ENCODE data around the gene C11orf98.
"Not testable (repeated sequence)": the region's sequence is repeated elsewhere in the genome, so short reads cannot be mapped to it uniquely, and the experiment has no call there.

C11orf98 gene

GRCh38 chr11:62708392-62708791 lies 43.4 kb upstream of the C11orf98 start:
- H3K4me3 ChIP-seq (ENCODE audit: low read length): no peak overlapping the region
- no peak for DNase-seq (ENCODE audit: low read depth)
- TF ChIP-seq, protein P1, sequence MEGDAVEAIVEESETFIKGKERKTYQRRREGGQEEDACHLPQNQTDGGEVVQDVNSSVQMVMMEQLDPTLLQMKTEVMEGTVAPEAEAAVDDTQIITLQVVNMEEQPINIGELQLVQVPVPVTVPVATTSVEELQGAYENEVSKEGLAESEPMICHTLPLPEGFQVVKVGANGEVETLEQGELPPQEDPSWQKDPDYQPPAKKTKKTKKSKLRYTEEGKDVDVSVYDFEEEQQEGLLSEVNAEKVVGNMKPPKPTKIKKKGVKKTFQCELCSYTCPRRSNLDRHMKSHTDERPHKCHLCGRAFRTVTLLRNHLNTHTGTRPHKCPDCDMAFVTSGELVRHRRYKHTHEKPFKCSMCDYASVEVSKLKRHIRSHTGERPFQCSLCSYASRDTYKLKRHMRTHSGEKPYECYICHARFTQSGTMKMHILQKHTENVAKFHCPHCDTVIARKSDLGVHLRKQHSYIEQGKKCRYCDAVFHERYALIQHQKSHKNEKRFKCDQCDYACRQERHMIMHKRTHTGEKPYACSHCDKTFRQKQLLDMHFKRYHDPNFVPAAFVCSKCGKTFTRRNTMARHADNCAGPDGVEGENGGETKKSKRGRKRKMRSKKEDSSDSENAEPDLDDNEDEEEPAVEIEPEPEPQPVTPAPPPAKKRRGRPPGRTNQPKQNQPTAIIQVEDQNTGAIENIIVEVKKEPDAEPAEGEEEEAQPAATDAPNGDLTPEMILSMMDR (conservative IDR thresholded peaks at IDR 0.05; ENCODE audit: low read depth, low read length): no peak

- no peak for DNase-seq (ENCODE audit: low read depth)
- TF ChIP-seq, protein P1 (conservative IDR thresholded peaks at IDR 0.05; ENCODE audit: low read depth, low read length): no peak
- H3K4me3 ChIP-seq (ENCODE audit: low read length): peak within 1 kb of the TSS; percentile 49
Measured at GRCh38 chr11:62707277-62707861, 42.4 kb upstream of the C11orf98 start, which contains the start of the genes BSCL2 and GNG3. Gene BSCL2 (minus strand): TSS chr11:62707424. CDS start chr11:62707195, 229 bp downstream. Gene GNG3 (plus strand): TSS chr11:62707676. CDS start chr11:62708296, 620 bp downstream.

DNA sequence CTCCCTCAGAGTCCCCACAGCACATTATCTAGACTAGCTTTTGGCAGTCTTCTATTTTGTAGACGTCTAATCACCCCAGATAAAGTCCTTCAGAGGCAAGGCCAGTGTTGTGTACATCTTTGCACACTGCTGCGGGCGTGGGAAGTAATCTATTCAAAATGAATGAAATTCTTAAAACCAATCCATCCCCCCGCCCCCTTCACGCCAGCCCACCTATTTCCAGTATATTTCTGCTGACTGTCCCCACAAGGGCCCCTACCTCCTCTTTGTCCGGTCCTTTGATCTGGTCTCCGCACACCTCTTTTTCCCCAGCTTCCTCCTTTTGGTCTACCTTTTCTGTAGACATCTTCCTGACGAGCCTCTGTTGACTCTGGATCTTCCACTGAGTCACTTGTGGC lies 41.8 kb upstream of the C11orf98 start:
- H3K4me3 ChIP-seq (ENCODE audit: low read length): peak overlapping the region; percentile 49
- DNase-seq (ENCODE audit: low read depth): no peak
- TF ChIP-seq, protein P1 (conservative IDR thresholded peaks at IDR 0.05; ENCODE audit: low read depth, low read length): no peak

DNA sequence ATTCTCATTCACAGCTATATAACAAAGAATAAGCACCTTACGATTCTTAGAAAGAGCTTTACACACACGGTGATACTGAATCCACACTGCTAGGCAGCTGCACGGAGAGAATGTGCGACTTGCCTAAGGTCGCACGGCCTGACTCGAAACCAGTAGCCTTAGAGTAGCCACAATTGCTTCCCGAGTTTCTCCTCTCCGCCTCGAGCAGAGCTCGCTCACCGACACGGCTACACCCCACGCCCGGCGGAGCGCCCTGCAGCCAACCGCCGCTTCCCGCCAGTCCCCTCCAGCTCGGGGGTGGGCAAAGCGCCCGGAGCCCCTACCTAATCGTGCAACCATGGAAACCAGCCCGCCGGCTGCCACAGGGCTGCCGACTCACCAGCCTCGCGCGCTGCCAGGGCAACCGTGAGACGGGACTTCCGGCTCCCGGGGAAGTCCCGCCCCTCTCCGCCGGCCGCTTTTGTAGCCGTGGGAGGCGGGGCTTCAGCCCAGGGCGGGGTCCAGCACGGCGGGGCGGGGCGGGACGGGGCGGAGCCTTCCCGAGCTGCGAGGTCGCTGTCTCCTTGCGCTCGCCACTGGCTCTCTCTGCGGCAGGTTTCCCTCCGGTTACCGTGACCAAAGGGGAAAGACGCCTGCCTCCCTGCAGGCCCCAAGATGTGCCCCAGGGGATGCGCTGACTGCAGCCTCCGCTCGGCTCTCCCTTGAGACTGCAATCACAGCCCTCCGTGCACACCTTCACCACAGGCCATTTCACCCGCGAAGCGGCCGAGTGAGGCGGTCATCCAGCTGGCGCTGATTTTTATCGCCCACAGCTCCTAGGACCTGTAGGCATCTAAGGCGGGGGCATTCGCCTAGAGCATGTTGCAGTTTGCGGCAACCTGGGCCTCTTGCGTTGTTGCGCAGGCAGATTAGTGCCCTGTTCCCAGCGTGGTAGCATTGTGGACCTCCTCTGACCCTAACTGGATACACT lies 41.2 kb upstream of the C11orf98 start:
- peak; percentile 80 for DNase-seq (ENCODE audit: low read depth)
- H3K4me3 ChIP-seq (ENCODE audit: low read length): peak overlapping the region; percentile 62
- TF ChIP-seq, protein P1 (conservative IDR thresholded peaks at IDR 0.05; ENCODE audit: low read depth, low read length): no peak

- peak overlapping the region; percentile 62 for H3K4me3 ChIP-seq (ENCODE audit: low read length)
- TF ChIP-seq, protein P1 (conservative IDR thresholded peaks at IDR 0.05; ENCODE audit: low read depth, low read length): peak; percentile 10
- DNase-seq (ENCODE audit: low read depth): no peak
Measured at GRCh38 chr11:62705413-62705812, 40.4 kb upstream of the C11orf98 start.

GRCh38 chr11:62703921-62704320 lies 38.9 kb upstream of the C11orf98 start:
- not testable (repeated sequence) for H3K4me3 ChIP-seq (ENCODE audit: low read length); DNase-seq (ENCODE audit: low read depth)

- no peak for DNase-seq (ENCODE audit: low read depth)
- TF ChIP-seq, protein P1 (conservative IDR thresholded peaks at IDR 0.05; ENCODE audit: low read depth, low read length): no peak
- no peak overlapping the region for H3K4me3 ChIP-seq (ENCODE audit: low read length)
Measured at GRCh38 chr11:62702246-62702645, 37.2 kb upstream of the C11orf98 start.

All from retinal pigment epithelial cell (primary cell).